Mesenchymal stem cell (in vitro differentiated cells and primary cell): ENCODE data around the gene ATR.

ENCODE experiments used
- DNase-seq: peaks from one replicate; pipeline ENCODE4 v3.0.0-alpha.2; 2013
- H2AFZ ChIP-seq: one replicate; pipeline ENCODE4 v1.6.1; 2013; ENCODE audit warnings: low read depth, mild to moderate bottlenecking, control low read depth, inconsistent platforms, low read length, moderate library complexity
- H2AK5ac ChIP-seq: 2 replicates; pipeline ENCODE4 v1.6.1; 2013; ENCODE audit warnings: low read length, moderate library complexity, mild to moderate bottlenecking, inconsistent platforms; ENCODE audit not compliant: severe bottlenecking
- H2BK120ac ChIP-seq: one replicate; pipeline ENCODE4 v1.6.1; 2013; ENCODE audit warnings: low read depth, mild to moderate bottlenecking, inconsistent platforms, low read length, moderate library complexity
- H2BK12ac ChIP-seq, 2 experiments: one replicate each; pipeline ENCODE4 v1.6.1; 2013; ENCODE audit warnings: inconsistent platforms in 2 of 2, low read length in 2 of 2, mild to moderate bottlenecking in 2 of 2, moderate library complexity in 2 of 2, control low read depth in 1 of 2
- H2BK15ac ChIP-seq: one replicate; pipeline ENCODE4 v1.6.1; 2013; ENCODE audit warnings: mild to moderate bottlenecking, low read depth, inconsistent platforms; ENCODE audit not compliant: poor library complexity, severe bottlenecking
- H2BK5ac ChIP-seq: 2 replicates; pipeline ENCODE4 v1.6.1; 2013; ENCODE audit warnings: low read depth, mild to moderate bottlenecking, low read length, control low read depth, inconsistent platforms; ENCODE audit not compliant: poor library complexity, severe bottlenecking
- H3K14ac ChIP-seq, 2 experiments: one replicate each; pipeline ENCODE4 v1.6.1; 2013; ENCODE audit warnings: inconsistent platforms in 2 of 2, low read length in 2 of 2, control low read depth in 1 of 2, mild to moderate bottlenecking in 1 of 2, moderate library complexity in 1 of 2
- H3K18ac ChIP-seq, 2 experiments: one replicate each; pipeline ENCODE4 v1.6.1; 2013; ENCODE audit warnings: inconsistent platforms in 2 of 2, low read length in 2 of 2, control low read depth in 1 of 2, low read depth in 1 of 2, mild to moderate bottlenecking in 1 of 2
- H3K23ac ChIP-seq, 2 experiments: one replicate each; pipeline ENCODE4 v1.6.1; 2013; ENCODE audit warnings: inconsistent platforms in 2 of 2, low read length in 2 of 2, mild to moderate bottlenecking in 2 of 2, moderate library complexity in 2 of 2, control low read depth in 1 of 2
- H3K27ac ChIP-seq: 2 replicates; pipeline ENCODE4 v1.5.1; 2013; ENCODE audit warnings: mild to moderate bottlenecking, moderate library complexity, low read length, control low read depth, inconsistent platforms; ENCODE audit not compliant: poor library complexity, severe bottlenecking
- H3K27me3 ChIP-seq, 2 experiments: 2 replicates each; pipeline versions ENCODE4 v1.6.1 to v1.7.0; 2013; ENCODE audit warnings: low read length in 2 of 2, mild to moderate bottlenecking in 2 of 2, moderate library complexity in 2 of 2, control low read depth in 1 of 2, inconsistent platforms in 1 of 2; ENCODE audit not compliant: control insufficient read depth in 1 of 2, insufficient read depth in 1 of 2
- H3K36me3 ChIP-seq, 2 experiments: 2 replicates each; pipeline versions ENCODE4 v1.6.1 to v1.7.0; 2013; ENCODE audit warnings: low read length in 2 of 2, control low read depth in 1 of 2, inconsistent platforms in 1 of 2, low read depth in 1 of 2, mild to moderate bottlenecking in 1 of 2; ENCODE audit not compliant: insufficient read depth in 2 of 2, control insufficient read depth in 1 of 2
- H3K4ac ChIP-seq, 2 experiments: one replicate each; pipeline ENCODE4 v1.6.1; 2013; ENCODE audit warnings: inconsistent platforms in 2 of 2, low read length in 2 of 2, mild to moderate bottlenecking in 2 of 2, moderate library complexity in 2 of 2, control low read depth in 1 of 2, low read depth in 1 of 2
- H3K4me1 ChIP-seq: 2 replicates; pipeline ENCODE4 v1.6.1; 2013; ENCODE audit warnings: low read depth, low read length, control low read depth; ENCODE audit not compliant: control insufficient read depth, insufficient read depth
- H3K4me2 ChIP-seq: 2 replicates; pipeline ENCODE4 v1.6.1; 2013; ENCODE audit warnings: low read length, mild to moderate bottlenecking, inconsistent platforms; ENCODE audit not compliant: poor library complexity, severe bottlenecking
- H3K4me3 ChIP-seq, 2 experiments: 2 replicates each; pipeline versions ENCODE4 v1.5.1 to v1.7.0; 2013; ENCODE audit warnings: low read length in 2 of 2, mild to moderate bottlenecking in 2 of 2, control low read depth in 1 of 2, low read depth in 1 of 2; ENCODE audit not compliant: insufficient read depth in 1 of 2
- H3K79me1 ChIP-seq: replicated peaks from 2 replicates; pipeline ENCODE4 v1.6.1; 2013; ENCODE audit warnings: mild to moderate bottlenecking, control low read depth, low read length, inconsistent platforms; ENCODE audit not compliant: poor library complexity, severe bottlenecking
- H3K9ac ChIP-seq: 2 replicates; pipeline ENCODE4 v1.7.0; 2013; ENCODE audit warnings: mild to moderate bottlenecking, low read length, moderate library complexity
- H3K9me3 ChIP-seq: 2 replicates; pipeline ENCODE4 v1.7.0; 2013; ENCODE audit warnings: mild to moderate bottlenecking, low read length; ENCODE audit not compliant: control insufficient read depth
- H4K8ac ChIP-seq: one replicate; pipeline ENCODE4 v1.6.1; 2013; ENCODE audit warnings: inconsistent platforms, mild to moderate bottlenecking, low read length, moderate library complexity
- H4K91ac ChIP-seq: one replicate; pipeline ENCODE4 v1.6.1; 2013; ENCODE audit warnings: mild to moderate bottlenecking, low read length, inconsistent platforms
- WGBS: methylation state at CpG from one replicate; pipeline ENCODE4 v1.1.7; 2013; ENCODE audit warnings: mixed read lengths; 5-methylcytosine and 5-hydroxymethylcytosine counted together

The ATR gene

DNA sequence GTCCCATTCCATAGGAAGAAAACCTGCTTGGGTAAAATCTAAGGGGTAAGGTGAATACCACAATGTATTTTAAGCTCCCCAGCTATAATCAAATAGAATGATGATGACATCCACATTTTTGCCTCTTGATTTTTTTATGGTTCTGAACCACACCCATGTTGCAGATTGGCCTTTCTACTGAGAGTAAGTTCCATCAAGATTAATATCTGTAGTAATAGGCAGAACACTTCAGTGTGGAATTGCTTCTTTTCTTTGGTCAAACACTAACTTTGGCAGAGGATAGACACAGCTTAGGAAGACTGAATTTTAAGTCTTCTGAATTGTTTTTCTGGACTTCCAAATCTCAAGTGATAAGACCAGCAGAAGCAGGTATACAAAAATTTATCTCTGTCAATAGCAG, 44.7 kb upstream of the ATR start:
- no peak overlapping the region for H2BK12ac ChIP-seq
- peaks cover 1% of the 10 kb centered on the region for H3K4me1 ChIP-seq
- no peak overlapping the region for H3K14ac ChIP-seq
- no peak overlapping the region for H3K9ac ChIP-seq
- H3K9me3 ChIP-seq, result no peaks in the 10 kb centered on the region
- H3K36me3 ChIP-seq, result no peaks in the 10 kb centered on the region
- no peak overlapping the region for H2AFZ ChIP-seq
- H4K8ac ChIP-seq, result no peak overlapping the region
- no peak overlapping the region for H2AK5ac ChIP-seq
- H4K91ac ChIP-seq, result no peak overlapping the region
- no peak overlapping the region for H3K4me2 ChIP-seq
- H3K18ac ChIP-seq, result no peak overlapping the region
- DNase-seq, result no peak
- H3K4ac ChIP-seq, result no peak overlapping the region
- no peak overlapping the region for H3K27ac ChIP-seq
- no peak overlapping the region for H3K23ac ChIP-seq
- no peaks in the 10 kb centered on the region for H3K27me3 ChIP-seq
- no peak overlapping the region for H2BK15ac ChIP-seq
- no peak overlapping the region for H2BK120ac ChIP-seq
- no peak overlapping the region for H2BK5ac ChIP-seq
- no peak overlapping the region for H3K4me3 ChIP-seq
- peaks cover 19% of the 10 kb centered on the region for H3K79me1 ChIP-seq

DNA sequence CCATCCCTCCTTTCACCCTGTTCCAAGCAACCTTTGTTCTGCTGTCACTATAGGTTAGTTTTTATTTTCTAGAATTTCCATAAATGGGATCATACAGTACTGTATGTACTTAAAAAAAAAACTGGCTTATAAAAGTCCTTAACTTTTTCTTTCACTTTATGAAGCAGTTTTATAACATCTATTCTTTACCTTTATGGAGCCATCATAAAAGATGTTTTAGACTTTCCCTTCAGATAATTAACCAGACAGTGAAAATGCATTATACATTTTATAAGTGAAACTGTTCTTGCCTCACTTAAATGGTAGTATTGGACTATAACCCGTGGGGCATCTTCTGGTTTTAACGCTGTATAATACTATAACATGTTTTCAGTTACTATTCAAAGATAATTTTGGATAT, 43.9 kb upstream of the ATR start:
- H3K4me1 ChIP-seq, result peaks cover 1% of the 10 kb centered on the region
- no peak overlapping the region for H3K4me2 ChIP-seq
- H3K27ac ChIP-seq, result no peak overlapping the region
- no peak overlapping the region for H3K4me3 ChIP-seq
- no peak overlapping the region for H4K91ac ChIP-seq
- H3K27me3 ChIP-seq, result no peaks in the 10 kb centered on the region
- no peak overlapping the region for H2AK5ac ChIP-seq
- H3K36me3 ChIP-seq, result no peaks in the 10 kb centered on the region
- no peak for DNase-seq
- H3K14ac ChIP-seq, result no peak overlapping the region
- WGBS, result no CpG with 5 or more reads among the region's 2 CpGs
- H2BK120ac ChIP-seq, result no peak overlapping the region
- no peak overlapping the region for H3K18ac ChIP-seq
- no peak overlapping the region for H4K8ac ChIP-seq
- no peak overlapping the region for H2BK12ac ChIP-seq
- no peak overlapping the region for H3K4ac ChIP-seq
- H2AFZ ChIP-seq, result no peak overlapping the region
- H3K23ac ChIP-seq, result no peak overlapping the region
- peaks cover 18% of the 10 kb centered on the region for H3K79me1 ChIP-seq
- H2BK15ac ChIP-seq, result no peak overlapping the region
- H2BK5ac ChIP-seq, result no peak overlapping the region
- no peaks in the 10 kb centered on the region for H3K9me3 ChIP-seq
- no peak overlapping the region for H3K9ac ChIP-seq

- H2BK15ac ChIP-seq, result no peak overlapping the region
- no peaks in the 10 kb centered on the region for H3K36me3 ChIP-seq
- no peak overlapping the region for H3K9ac ChIP-seq
- H2BK5ac ChIP-seq, result no peak overlapping the region
- no peak overlapping the region for H3K4me3 ChIP-seq
- H2AK5ac ChIP-seq, result no peak overlapping the region
- no peak overlapping the region for H3K4ac ChIP-seq
- no peak overlapping the region for H2BK120ac ChIP-seq
- H3K4me1 ChIP-seq, result peaks cover 1% of the 10 kb centered on the region
- H2AFZ ChIP-seq, result no peak overlapping the region
- H4K8ac ChIP-seq, result no peak overlapping the region
- no peaks in the 10 kb centered on the region for H3K27me3 ChIP-seq
- no peak overlapping the region for H3K14ac ChIP-seq
- no peak overlapping the region for H3K27ac ChIP-seq
- no peak overlapping the region for H4K91ac ChIP-seq
- WGBS, result 100% methylated on average over 1 of the region's 3 CpGs
- no peak overlapping the region for H3K18ac ChIP-seq
- H3K79me1 ChIP-seq, result peaks cover 21% of the 10 kb centered on the region
- no peak overlapping the region for H2BK12ac ChIP-seq
- no peak for DNase-seq
- no peaks in the 10 kb centered on the region for H3K9me3 ChIP-seq
- H3K4me2 ChIP-seq, result no peak overlapping the region
- H3K23ac ChIP-seq, result no peak overlapping the region
These were observed 40.5 kb upstream of the ATR start for GRCh38 chr3:142618917-142619461.

- Histone ChIP-seq H2BK15ac (no peak overlapping the region), H2AFZ (no peak overlapping the region), H2BK5ac (no peak overlapping the region), H3K4ac (no peak overlapping the region), H3K9me3 (no peaks in the 10 kb centered on the region), H2BK12ac (no peak overlapping the region), H3K18ac (no peak overlapping the region), H3K79me1 (peaks cover 24% of the 10 kb centered on the region), H4K8ac (no peak overlapping the region), H3K14ac (no peak overlapping the region), H4K91ac (no peak overlapping the region), H3K4me3 (no peak overlapping the region), H3K27me3 (no peaks in the 10 kb centered on the region), H3K23ac (no peak overlapping the region), H3K4me1 (peaks cover 4% of the 10 kb centered on the region), H2BK120ac (no peak overlapping the region), H3K36me3 (no peaks in the 10 kb centered on the region), H2AK5ac (no peak overlapping the region), H3K27ac (no peak overlapping the region), H3K4me2 (no peak overlapping the region), H3K9ac (no peak overlapping the region)
- 67% methylated on average over 1 of the region's 2 CpGs for WGBS
- DNase-seq, result no peak
These were observed 36.6 kb upstream of the ATR start for GRCh38 chr3:142615171-142615570.
